HG02981 (cell line): Measurements from ENCODE around the gene KIAA1958.
A peak's percentile ranks its signal among the peaks of the same experiment; 100 is the strongest.
"Not testable (repeated sequence)": the region's sequence is repeated elsewhere in the genome, so short reads cannot be mapped to it uniquely, and the experiment has no call there.

ENCODE experiments used
- ATAC-seq: cut with Tn5 transposase; IDR thresholded peaks from one replicate; pipeline ENCODE4 v1.9.1; 2021; ENCODE audit warnings: mild to moderate bottlenecking, moderate library complexity; ENCODE audit not compliant: unreplicated experiment

The KIAA1958 gene

DNA sequence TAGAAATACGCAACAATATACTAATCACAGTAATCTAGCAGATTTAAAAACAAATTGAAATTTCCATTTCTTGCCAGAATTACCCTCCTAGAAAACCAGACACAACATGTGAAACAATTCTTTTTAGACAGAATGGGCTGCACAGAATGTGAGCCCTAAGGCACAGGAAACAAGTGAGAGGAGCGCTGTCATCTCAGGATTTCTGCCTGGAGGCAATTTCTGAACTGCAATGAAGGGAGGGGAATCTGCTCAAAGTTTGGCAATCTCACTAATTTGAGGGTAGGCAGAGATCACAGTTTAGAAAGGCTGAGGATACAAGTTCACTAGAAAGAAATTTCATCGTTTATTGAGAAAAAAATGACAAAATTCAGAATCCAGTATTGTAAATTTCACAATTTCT, 161.0 kb downstream of the KIAA1958 start:
- ATAC-seq = no peak

DNA sequence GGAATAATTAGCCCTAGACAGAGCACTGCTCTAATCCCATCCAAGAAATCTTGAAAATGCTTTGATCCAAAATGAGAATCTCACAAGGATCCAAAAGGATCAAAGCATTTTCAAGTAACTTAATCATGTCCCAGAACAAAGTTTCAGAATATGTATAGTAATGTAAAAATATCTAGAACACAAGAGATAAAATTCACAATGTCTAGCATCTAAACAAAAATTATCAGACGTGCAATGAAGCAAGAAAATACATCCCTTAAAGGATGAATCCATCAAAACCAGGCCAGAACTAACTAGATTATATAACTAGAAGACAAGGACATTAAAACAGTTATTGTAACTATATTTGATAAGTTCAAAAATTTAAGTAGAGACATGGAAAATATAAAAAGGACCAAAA, 162.0 kb downstream of the KIAA1958 start:
- ATAC-seq = no peak

DNA sequence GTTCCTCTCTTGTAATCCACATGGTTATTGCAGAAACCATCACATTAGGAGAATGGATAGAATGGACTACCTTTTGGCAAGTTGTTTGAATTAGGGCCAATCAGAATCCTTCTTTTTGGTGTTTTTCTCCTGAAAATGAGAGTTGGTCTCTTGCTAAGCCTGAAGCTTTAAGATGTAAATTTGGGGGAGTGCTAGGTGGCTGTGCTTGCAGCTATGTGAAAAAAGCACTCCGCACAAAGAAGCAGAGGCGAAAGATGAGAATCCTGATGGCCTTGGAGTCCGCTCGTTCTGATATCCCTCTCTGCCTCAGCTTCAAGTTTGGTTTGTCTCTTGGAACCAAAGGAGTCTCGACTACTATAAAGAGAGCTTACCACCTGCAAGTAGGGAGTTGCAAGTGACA, 167.7 kb downstream of the KIAA1958 start:
- no peak for ATAC-seq

DNA sequence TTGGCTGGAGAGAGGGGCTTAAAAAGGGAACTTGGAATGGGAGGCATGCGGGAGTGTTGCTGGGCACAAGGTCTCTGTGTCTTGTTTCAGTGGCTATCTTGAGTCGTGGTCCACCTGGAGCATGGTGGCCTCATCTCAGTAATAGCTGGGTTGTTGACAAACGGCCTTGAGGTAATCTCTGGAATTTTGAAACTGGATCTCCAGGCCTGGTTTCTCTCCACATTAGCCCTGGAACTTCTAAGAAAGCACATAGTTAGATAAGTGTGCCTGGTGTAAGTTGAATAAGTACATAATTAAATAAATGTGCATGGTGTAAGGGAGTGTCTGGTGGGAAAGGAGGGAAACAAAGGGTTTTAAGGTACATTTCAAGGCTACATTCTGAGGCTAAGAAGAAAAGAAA, 169.0 kb downstream of the KIAA1958 start:
- no peak for ATAC-seq

DNA sequence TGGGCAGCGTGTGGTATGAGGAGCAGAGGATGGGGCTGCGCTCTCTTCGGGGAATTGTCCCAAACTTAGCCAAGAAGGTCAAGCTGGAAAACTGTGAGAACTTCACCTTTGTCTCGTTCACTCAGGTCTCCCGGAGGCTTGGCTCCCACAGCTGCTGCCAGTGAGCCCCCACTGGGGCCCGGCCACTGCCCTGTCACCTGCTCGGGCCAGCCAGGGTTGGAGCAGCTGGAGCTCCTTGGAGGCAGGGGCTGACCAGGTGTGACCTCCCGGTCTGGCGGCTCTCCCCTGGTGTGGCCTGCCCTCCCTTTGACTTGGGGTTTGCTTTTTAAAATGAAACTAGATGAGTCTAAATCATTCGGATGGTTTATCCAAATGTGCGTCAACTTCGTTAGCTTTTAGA, 173.3 kb downstream of the KIAA1958 start:
- no peak for ATAC-seq

DNA sequence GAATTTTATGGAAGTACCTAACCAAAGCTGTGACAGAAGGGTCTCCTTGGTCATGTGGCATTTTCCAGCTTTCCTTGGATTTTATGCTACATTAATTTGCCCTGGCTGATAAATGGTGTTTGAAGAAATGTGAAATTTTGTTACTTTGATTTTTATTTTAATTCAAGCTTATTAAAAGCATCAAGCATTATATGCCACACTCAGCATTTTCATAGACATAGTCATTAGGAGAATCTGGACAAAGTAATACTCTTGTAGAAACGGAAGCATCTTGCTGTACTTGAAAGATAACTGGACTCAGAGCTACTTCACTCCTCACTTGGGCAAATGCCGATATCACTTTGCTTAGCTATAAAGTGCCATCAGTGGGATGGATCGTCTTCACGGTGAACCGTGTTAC, 177.1 kb downstream of the KIAA1958 start:
- ATAC-seq = no peak

DNA sequence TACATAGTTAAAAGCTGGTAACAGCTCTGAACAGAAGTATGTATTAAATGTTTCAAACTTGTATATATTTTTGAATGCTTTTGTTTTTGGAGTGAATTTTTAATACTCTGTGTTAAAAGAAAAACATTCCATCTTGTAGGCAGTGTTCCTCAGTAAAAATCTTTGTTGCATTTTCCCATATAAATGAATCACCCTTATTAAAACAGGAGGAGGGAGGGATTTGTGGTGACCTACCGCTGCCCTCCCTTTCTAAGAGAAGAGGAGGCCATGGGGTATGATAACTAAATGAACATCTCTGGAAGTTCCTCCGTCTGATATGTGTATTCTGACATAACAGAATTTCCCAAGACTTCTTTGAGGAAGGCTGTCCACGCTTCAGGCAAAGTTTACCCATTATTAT, 177.9 kb downstream of the KIAA1958 start:
- ATAC-seq = no peak

DNA sequence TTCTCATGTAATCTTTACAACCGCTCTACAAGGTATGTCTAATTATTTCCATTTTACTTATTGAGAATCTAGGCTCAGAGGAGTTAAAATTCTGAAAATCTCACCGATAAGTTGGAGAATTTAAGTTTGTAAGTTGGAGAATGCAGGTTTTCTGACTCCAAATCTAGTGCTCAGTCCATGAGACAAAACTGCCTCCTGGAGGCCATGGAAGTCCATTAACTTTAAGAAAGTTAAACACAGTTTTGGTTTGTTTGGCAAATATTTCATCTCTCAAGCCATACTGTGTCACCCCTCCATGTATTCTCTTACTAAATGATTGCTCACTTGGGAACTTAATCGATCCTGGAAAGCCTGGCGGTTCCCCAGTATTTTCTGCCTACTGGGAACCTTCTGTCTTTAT, 178.7 kb downstream of the KIAA1958 start:
- ATAC-seq = no peak

DNA sequence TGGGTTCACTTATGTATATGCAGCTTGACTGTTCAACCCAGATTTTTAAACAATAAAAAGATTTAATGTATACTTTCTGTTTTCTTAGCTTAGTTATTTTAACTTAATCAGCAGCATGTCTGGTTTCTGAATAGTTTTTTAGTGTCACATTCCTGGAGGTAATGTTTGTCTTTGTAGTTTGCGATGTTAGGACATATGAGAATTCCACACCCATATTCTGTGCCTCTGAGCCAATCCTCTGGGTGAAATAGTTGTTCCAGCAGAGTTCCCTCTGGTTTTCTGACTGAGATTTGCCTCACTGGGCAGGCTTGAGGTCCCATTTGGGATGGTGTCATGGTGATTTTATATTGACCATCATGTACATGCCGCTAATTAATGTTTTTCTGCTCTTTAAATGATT, 182.7 kb downstream of the KIAA1958 start:
- no peak for ATAC-seq

DNA sequence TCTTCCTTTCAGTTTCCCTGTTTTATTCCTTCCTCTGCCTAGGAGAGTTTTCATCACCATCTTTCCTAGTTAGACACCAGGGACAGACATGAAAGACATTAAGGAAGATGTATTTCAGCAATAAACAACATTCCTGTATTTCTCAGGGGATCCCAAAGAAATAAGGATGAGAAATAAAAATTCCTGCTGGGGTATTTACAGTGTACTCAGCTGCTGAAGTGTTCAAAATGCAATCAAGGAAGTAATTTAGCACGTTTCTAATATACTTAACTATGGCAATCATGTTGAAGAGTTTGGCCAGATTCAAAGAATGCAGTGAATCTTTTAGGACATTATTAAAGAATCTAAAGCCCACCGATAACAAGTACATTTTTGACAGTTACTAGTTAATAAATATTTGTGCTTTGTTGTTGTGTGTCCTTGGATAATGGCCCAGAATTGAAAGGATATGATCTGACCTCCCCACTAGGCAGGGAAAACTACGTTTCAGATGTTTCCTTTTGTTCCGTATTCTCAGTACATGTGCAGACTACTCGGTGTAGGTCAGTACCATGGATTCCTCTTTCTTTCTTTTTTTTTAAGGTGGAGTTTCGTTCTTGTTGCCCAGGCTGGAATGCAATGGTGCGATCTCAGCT, 184.5 kb downstream of the KIAA1958 start:
- no peak for ATAC-seq

DNA sequence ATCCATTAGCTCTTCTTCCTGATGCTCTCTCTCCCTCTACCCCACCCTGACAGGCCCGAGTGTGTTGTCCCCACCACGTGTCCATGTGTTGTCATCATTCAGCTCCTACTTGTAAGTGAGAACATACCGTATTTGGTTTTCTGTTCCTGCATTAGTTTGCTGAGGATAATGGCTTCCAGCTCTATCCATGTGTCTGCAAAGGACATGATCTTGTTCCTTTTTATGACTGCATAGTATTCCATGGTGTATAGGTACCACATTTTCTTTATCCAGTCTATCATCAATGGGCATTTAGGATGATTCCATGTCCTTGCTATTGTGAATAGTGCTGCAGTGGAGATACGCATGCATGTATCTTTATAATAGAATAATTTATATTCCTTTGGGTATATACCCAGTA, 186.6 kb downstream of the KIAA1958 start:
- not testable (repeated sequence) for ATAC-seq

DNA sequence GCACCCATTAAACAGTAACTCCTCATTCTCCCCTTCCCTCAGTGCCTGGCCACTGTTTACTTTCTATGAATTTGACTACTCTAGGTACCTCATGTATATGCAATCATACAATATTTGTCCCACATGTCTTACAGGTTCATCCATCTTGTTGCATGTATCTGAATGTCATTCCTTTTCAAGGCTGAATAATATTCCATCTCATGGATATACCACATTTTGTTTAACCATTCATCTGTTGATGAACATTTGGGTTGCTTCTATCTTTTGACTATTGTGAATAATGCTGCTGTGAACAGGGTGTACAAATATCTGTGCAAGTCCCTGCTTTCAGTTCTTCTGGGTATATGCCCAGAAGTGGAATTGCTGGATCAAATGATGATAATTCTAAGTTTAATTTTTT, 190.4 kb downstream of the KIAA1958 start:
- no peak for ATAC-seq

DNA sequence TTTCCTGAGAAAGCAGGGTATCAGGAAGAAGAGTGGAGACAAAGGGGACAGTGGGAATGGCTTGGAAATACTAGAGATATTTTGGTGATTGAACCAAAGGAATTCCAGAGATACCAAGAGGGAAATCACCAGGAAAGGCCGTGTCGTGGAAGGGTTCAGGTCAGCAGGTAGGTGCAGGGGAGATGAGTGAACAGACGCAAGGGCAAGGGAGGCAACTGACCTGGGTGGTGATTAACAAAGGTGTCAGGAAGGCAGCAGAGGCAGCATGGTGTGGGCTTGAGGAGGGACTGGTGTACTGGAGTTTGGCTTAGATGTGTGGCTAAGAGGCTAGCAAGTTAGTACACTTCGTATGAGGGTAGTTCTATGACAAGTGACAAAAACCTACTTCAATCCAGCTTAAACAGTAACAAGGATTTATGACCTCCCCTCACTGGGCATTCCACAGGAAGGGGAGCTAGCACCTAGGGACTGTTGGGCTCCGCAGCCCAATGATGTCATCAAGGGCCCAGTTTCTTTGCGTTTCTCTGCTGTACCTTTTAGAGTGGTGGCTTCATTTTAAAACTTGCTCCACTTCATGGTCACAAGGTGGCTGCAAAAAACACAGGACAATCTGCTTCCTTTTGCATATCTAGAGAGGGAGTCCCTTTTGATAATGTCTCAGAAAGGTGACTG, 194.2 kb downstream of the KIAA1958 start:
- no peak for ATAC-seq

DNA sequence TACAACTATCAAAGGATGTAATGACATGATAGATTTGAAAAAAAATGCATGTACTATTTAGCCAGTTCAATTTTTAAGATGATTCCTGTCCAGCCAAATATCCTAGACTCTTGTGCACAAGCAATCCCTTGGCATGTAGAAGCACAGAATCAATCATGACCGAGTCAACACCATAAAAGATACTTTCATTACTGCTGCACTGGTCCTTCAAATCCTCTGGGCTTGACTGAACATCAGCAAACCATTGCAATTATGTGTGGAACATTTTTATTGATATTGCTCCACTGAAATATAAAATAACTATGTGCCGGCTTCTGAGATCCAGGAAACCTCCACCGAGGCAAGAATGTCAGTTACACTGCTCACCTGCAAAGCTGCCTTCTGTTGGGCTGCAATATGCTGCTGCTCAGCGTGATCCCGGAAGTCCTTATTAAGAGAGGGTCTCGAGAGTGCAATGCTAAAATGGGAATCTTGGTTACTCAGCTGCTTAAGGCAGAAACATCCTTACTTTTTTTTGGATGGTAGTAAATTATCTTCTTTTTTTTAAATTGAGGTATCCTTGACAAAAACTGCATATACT, 202.6 kb downstream of the KIAA1958 start:
- no peak for ATAC-seq

DNA sequence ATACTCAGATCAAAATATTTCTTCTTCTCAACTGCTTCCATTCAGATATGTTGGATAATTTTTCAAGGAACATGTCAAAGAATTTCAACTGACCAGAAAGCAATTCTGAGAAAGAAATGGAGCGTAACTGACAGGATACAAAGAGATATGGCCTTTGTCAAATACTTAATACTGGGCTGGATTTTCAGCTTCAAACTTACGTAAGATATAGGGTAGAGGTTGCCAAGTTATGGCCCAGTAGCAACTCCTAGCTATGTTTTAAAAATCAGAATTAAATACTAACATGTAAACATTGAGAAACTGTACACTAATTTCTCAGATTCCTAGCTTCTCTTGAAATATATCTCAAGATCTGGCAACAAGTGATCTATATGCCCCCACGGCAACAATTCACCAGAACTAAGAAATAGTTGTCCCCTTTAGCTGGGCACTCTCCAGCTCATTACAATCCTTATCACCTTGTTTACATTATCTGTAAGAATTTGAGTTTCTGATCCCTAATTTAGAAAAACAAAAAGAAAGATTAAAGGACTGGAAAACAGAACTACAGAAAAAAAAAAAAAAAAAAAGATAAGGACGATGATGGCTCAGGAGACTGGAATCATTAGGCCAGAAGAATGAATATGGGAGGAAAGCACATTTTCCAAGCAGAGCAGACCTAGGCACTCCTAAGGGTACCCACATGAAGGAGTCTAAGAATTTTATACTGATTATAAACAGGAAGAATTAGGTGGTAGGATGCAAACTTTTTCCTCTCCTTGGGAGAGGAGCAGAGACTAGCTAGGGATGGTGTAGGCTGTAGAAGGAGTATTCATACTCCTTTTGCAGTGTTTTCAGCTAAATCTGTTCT, 208.3 kb downstream of the KIAA1958 start:
- no peak for ATAC-seq

DNA sequence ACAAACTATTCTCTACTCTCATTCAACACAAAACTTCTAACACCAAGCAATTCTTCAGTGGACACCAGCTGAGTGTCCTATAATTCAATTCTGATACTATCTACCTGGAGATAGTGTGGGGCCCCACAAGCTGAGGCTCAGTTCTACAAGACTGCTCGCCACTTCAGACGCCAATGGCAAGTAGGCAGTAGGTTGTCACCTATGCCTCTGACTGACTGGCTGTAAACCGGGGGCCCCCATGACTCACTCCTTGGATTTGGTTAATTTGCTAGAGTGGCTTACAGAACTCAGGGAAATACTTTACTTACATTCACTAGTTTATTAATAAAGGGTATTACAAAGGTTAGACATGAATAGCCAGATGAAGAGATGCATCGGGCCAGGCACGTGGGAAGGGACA, 209.8 kb downstream of the KIAA1958 start:
- no peak for ATAC-seq

DNA sequence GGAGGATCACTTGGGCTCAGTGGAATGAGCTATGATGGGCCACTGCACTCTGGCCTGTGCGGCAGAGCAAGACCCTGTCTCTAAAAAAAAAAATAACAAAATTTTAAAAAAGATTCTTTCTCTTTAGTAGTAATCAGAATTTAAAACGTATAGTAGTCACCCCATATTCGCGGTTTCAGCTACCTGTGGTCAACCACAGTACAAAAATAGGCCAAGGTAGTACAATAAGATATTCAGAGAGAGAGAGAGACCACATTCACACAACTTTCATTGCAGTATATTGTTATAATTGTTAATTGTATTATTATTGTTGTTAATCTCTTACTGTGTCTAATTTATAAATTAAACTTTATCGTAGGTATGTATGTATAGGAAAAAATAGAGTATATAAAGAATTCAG, 212.6 kb downstream of the KIAA1958 start:
- ATAC-seq = peak; percentile 83

DNA sequence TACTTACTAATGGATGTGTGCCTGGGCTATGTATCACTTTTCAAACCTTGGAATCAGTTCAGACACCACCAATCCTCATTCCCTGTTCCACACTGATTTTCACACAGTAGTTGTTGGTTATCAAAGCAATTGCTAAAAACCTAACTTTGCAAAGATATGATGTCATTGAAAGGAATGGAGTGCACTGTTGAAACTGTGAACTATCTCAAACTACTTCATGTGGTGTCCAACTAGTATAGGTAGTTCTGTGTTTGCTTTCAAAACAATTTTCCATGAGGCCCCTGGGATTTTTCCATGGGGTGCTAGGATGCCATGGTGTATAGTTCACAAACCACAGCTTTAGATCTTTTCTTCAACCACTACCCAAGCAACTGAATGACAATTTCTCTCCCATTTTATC, 213.5 kb downstream of the KIAA1958 start:
- no peak for ATAC-seq

DNA sequence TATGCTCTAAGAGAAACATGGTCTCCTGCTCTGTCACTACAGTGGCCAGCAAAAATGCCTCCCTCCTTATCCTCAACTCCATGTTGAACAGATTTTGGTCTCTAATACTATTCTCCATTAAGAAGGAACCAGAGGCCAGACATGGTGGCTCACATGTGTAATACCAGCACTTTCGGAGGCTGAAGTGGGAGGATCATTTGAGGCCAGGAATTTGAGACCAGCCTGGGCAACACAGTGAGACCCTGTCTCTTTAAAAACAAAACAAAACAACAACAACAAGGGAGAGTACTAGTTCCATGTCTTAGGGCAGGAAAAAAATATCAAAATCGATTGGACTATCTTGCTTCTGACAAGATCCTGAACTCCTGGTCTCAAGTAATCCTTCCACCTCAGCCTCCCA, 216.7 kb downstream of the KIAA1958 start:
- ATAC-seq = no peak

DNA sequence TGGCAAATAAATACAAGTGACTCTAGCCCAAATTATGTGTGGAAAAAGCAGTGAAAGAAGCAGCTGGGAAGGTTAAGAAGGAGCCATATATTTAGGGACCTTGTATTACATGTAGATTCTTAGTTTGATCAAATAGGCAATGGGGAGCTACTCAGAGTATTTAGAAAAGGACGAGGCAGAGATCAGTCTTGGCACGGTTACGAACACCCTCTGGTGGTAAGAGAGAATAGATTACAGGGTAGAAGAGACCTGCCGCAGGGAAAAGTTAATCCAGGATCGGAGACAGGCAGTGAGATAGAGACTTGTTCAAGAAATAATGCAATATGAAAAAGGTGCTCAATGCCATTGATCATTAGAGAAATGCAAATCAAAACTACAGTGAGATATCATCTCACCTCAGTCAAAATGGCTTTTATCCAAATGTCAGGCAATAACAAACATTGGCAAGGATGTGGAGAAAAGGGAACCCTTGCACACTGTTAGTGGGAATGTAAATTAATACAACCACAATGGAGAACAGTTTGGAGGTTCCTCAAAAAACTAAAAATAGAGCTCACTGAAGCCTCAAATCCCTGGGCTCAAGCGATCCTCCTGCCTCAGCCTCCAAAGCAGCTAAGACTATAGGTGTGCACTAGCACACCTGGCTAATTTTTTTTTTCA, 219.3 kb downstream of the KIAA1958 start:
- no peak for ATAC-seq

DNA sequence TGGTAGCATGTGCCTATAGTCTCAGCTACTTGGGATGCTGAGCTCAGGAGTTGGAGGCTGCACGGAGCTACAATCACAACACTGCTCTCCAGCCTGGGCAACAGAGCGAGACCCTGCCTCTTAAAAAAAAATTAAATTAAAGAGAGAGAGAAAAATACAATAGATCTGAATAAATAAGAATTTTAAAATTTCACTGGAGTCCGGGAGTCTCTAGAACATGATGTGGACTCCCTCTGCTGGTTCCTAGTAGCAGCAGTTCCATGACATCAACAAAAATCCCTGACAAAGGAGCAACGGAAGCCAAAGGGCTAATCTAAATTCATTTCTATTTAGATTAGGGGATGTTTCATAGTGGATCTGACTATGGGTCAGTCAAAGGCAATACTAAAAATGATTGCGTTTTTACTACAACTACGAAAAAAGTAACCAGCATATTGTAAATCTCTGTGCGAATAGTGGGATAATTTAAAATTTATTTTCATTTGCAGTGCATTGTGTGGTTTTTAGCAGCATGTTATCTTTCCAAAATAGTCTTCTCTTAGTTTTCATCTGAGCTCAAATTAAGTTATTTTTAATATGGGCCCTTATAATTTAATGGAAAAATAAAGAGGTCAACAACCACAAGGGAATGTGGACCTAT, 224.5 kb downstream of the KIAA1958 start:
- no peak for ATAC-seq
